HS-27A (cell line): ENCODE results near the gene SART1.

ENCODE experiments used
- DNase-seq: peaks from one replicate; pipeline ENCODE4 v3.0.0-alpha.2; 2012; ENCODE audit warnings: low read depth, missing footprints

Gene SART1, protein sequence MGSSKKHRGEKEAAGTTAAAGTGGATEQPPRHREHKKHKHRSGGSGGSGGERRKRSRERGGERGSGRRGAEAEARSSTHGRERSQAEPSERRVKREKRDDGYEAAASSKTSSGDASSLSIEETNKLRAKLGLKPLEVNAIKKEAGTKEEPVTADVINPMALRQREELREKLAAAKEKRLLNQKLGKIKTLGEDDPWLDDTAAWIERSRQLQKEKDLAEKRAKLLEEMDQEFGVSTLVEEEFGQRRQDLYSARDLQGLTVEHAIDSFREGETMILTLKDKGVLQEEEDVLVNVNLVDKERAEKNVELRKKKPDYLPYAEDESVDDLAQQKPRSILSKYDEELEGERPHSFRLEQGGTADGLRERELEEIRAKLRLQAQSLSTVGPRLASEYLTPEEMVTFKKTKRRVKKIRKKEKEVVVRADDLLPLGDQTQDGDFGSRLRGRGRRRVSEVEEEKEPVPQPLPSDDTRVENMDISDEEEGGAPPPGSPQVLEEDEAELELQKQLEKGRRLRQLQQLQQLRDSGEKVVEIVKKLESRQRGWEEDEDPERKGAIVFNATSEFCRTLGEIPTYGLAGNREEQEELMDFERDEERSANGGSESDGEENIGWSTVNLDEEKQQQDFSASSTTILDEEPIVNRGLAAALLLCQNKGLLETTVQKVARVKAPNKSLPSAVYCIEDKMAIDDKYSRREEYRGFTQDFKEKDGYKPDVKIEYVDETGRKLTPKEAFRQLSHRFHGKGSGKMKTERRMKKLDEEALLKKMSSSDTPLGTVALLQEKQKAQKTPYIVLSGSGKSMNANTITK

DNA sequence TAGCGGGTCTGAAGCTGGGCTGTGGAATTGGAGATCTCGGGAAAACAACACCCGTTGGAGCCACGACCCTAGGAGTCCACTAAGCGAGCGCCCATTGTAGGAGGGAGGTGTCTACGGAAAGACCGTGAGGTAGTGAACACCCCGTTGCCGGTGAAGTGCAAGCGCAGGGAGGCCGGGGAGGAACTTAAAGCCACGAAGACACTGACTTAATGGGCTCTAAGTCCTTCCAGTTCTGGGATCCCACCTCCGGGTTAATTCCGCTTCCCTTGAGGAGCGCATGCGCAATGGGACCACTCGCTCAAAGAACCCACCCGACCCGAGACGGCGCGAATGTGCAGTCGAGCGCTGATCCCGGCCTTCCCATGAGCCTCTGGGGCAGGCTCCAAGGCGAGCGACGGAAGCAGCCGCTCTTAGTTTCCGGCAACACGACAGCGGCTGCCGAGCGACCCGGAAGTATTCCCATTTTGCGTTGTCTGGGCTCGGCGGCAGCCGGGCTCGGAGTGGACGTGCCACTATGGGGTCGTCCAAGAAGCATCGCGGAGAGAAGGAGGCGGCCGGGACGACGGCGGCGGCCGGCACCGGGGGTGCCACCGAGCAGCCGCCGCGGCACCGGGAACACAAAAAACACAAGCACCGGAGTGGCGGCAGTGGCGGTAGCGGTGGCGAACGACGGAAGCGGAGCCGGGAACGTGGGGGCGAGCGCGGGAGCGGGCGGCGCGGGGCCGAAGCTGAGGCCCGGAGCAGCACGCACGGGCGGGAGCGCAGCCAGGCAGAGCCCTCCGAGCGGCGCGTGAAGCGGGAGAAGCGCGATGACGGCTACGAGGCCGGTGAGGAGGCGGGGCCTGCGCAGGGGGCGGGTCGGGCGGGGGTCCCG lies at the start of gene SART1:
Gene SART1, plus strand, starts transcription at position 468 of the 874 bp plus-strand sequence. Its CDS starts 47 bp downstream, at position 515.
- DNase-seq: peak; percentile 96

DNA sequence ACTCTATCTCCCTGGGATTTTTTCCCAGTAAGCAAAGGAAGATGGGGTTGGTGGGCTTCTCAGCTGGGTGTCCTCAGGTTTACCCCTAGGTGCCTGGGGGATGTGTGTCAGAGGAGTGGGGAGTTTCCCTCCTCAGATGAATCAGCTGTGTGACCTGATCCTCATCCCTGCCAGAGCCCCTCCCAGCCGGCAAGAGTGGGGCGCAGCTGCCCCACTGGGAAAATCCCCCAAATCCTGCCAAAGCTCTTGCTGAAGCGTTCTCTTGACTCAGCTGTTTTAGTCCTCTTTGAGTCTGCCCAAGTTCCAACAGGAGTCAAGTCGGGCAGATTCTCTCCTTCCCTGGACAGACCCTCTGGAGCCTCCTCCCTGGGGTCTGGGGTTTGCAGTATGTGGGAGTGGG lies 48.7 kb upstream of the SART1 start:
- no peak for DNase-seq

DNA sequence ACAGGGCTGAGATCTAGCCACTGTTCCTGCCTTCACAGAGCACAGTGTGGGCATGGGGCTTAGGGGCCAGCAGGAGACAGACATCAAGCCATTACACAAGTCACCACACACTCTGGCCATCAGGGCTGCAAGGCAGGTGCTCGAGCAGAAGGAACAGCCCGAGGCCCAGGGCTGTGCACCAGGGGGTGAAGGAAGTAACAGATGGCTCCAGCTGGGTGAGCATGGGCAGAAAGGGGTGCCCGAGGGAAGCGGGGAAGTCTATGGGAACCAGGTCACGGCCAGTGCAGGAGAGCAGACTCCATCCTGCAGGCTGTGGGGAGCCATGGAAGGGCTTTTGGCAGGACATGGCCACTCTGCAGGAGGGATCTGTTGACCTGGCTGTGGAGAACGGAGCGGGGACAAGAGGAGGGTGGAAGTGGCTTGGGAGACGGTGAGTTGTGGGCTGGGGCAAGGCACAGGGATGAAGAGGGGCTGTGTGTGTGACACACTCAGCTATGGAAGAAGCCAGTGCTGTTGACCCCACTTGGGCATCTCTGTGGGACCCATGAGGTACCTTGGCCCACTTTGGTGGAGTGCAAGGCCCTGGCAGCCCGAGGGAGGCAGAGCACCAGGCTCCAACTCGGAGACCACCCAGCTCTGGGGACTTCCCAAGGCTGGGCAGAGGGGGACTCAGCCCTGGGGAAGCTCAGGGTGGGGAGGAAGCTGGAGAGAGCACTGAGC lies 46.3 kb upstream of the SART1 start:
- DNase-seq: no peak

DNA sequence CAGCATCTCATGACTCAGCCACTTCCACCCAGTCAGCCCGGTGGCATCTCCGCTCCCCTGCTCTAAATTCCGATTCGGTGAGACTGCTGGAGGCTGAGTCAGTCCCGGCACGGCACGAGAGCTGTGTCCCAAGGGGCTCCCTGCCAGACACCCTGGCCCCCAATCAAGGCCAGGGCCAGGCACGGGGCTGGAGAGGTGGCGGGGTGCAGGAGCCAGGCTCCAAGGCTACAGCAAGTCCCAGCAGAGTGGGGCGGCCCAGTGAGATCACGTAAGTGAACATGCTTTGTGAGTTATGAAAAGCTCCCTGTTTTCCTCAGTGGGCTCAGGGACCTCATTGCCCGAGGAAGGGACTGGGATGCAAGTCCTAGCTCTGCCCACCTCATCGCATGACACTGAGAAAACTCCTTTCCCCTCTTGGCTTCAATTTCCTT lies 45.7 kb upstream of the SART1 start:
- peak; percentile 99 for DNase-seq

DNA sequence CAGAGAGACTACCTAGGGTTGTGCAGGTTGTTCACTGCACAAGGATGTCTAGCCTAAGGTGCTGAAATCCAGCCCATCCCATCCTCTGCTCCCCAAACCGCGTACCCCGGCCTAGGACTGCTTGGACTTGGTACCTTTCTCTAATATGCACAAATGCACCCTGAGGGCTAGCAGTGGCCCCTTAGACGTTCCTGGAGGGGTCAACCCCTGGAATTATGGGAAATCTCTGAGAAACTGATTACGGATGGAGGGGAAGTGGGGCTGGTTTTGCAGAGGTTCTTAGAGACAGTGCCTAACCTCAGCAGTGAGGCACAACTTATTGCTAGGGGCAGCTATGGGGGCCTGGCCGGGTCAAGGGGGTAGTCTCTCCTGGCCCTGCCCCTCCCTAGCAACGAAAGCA lies 45.1 kb upstream of the SART1 start:
- DNase-seq: no peak

DNA sequence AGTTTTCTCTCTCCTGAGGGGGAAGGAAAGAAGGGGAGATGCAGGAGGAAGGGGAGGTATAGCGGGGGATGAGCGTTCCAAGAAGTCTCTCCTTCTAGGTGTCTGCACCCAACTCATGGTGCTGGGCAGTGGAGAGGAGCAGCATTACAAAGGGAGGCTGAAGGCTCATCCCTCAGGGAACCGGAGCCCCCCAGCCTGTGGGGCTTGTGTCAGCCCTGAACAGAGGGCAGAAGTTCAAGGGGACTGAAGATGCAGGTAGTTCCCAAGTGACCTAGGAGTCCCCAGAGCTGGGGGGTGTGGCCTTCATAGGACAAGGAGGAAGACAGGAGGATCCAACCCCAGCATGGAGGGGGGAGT lies 44.5 kb upstream of the SART1 start:
- DNase-seq: no peak

DNA sequence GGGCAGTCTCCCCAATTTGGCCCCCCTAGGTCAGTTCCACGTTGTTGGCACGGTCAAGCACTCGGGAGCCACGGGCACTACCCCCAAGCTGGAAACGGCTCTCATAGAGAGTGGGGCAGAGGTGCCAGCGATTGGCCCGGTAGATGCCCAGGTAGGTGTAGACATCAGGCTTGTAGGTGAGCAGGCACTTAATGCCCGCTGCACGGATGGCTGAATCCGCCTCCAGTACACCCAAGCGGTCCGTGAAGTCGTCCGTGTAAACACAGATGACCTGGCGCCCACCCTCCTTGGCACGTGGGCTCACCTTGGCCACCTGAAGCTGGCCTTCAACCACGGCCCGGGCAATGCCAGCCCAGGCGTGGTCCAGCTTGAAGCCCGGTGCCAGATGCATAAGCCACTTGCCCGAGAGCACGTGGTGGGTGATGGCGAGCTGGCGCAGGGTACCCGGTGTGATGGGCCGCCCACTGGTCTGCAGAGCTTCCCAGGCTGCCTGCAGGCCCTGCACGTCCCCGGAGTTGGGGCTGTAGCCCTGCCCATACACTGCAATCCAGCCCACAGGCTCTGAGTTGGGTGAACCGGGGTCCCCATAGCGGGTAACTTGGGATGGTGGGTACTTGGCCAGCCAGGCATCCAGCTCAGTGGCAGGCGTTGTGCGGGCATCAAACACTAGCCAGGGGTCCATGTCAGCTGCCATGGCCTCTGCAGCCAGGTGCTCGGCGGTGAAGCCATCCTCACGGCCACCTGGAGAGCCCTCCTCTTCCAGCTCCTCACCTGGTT lies 43.9 kb upstream of the SART1 start:
- no peak for DNase-seq

DNA sequence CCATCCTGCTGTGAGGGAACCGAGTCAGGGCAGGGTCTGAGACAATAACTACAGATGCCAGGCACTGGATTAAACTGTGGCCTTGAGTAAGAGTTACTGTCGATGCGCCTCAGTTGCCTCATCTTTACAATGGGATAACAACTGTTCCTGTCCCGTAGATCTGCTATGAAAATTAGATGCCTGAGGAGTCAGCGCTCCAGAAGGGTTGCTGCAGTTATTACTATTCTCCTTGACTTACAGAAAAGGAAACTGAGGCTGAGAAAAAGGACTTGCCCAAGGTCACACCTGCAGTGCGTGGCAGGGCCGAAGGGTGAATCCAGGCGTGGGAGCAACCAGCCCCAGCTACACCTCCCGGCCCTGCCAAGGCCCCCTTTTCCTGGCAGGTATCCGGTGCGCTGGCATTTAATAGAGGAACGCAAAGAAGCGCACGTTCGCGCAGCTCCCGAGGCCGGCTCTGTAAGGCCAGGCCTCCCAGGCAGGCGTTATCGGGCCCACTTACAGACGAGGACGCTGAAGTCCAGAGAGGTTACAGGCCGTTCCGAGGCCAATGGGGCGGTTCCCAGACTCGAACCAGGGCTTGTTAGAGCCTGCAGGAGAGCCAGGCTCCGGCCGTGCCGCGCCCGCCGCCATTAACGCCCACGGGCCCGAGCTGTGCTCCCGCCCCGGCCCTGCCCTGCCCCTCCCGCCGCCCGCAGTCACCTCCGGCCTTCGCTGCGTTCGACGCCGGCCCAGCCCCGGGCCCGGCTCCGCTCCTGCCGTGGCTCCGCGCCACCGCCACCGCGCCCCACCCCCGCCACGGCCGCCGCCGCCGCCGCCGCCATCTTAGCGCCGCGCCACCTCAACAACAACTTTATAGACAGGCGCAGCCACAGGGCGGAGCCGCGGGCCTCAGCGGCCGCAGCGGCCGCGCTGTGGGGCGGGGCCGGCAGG lies 43.1 kb upstream of the SART1 start, which contains the start of gene C11orf68:
Gene C11orf68, minus strand, starts transcription at position 852 of the 930 bp plus-strand sequence. Its CDS starts 31 bp downstream, at position 821.
- DNase-seq: no peak

DNA sequence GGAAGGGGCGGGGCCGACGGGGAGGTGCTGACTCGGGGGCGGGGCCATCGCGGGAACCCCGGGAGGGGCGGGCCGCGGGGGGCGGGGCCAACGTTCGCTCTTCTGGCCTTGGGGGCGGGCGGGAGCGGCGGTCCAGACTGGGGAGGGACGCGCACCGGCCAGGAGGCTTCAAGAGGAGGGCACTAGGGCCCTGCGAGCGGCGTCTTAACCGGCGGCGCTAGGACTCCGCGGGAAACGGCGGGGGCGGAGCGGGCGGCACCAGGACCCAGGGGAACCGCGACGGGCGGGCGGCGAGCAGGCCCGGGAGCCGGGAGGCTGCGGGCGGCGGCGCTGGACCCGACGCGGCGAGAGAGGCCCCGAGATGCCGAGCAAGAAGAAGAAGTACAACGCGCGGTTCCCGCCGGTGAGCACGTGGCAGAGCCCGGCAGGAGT lies 42.4 kb upstream of the SART1 start, which contains the start of gene DRAP1:
Gene DRAP1, plus strand, starts transcription at position 286 of the 432 bp plus-strand sequence. Its CDS starts 76 bp downstream, at position 362.
- DNase-seq: peak; percentile 87

DNA sequence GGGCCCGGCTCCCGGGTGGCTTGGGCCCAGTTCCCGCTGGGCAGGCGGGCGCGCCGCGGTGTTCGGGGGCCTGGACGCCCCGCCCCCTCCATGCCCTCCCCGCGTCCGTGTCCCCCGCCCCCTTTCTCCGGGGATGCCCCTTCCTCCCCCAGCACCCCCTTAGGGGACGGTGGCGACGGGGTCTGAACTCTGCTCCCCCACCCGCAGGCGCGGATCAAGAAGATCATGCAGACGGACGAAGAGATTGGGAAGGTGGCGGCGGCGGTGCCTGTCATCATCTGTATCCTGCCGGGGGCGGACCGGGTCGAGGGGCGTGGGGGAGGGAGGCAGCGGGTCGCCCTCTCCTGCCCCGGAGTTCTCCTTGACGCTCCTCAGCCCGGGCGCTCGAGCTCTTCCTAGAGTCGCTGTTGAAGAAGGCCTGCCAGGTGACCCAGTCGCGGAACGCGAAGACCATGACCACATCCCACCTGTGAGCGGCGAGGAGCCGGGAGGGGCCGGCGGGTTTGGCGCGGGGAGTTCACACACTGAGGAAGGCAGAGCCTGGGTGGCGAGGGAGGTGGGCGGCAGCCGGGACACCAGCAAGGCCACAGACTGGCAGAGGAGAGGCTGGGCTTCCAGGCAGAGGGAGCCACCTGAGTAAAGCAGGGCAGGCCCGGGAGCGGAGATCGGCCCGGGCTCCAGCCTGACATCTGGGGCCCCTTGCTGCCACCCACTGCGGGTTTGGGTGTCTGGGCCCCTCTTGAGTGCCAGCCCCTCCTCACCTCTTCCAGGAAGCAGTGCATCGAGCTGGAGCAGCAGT lies 41.8 kb upstream of the SART1 start:
- no peak for DNase-seq

DNA sequence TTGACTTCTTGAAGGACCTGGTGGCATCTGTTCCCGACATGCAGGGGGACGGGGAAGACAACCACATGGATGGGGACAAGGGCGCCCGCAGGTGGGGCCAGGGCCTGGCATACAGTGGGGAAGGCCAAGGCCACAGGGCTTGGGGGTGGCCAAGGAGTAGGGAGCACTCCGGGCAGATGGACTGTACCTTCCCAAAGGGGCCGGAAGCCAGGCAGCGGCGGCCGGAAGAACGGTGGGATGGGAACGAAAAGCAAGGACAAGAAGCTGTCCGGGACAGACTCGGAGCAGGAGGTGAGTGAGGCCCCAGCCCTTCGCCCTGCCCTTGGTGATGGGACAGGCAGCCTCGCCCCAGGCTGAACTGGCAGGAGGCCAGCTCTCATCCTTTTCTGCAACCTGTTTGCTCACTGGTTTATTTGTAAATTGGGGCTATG lies 41.1 kb upstream of the SART1 start:
- no peak for DNase-seq

DNA sequence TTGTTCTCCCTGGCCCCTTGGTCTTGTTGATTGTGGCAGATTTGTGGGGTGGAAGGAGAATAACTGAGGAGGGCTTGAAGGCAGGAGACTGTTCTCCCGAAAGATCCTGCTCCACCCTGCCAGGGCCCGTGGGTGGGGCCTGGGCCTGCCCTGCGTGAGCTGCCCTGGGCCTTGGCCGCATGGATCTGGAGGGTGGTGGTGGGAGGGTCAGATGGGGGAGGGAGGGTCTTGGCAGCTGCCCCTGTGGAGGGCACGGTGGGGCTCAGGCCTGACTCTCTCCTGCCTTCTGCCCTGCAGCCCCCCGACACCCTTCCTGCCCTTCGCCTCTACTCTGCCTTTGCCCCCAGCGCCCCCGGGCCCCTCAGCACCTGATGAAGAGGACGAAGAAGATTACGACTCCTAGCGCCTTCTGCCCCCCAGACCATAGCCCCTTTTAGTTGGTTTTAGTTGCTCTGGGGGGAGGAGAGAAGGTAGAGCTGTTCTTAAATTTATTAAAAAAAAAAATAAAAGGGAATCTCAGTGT lies 40.4 kb upstream of the SART1 start:
- DNase-seq: no peak

DNA sequence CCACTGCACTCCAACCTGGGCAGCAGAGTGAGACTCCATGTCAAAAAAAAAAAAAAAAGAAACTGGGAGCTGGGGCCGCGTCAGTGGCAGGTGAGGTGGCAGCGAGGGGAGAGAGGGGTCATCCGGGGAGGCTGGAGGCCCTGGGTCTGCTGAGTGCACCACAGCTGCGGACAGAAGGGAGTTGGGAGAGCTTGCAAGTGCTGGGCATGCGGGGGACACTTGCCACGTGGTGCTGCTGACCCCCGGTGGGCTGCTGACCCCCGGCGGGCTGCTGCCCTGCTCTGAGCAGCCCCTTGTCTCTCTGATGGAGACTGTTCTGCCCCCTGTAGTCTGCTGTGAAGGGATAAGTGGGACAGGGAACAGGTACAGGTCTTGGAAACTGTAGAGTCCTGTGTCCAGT lies 39.7 kb upstream of the SART1 start:
- DNase-seq: no peak

DNA sequence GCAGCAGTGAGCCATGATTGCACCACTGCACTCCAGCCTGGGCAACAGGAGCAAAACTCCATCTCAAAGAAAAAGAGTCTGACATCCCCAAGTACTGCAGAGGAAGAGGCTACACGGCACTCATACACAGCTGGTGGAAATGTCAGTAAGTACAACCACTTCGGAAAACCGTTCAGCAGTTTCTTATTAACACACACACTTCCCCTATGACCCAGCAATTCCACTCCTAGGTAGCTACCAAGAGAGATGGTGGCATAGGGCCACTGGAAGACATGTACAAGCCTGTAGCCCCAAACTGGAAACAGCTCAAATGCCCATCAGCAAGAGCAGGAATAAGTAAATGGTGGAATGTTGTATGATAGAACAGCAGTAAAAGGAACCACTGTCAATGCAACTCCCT lies 39.0 kb upstream of the SART1 start:
- no peak for DNase-seq

DNA sequence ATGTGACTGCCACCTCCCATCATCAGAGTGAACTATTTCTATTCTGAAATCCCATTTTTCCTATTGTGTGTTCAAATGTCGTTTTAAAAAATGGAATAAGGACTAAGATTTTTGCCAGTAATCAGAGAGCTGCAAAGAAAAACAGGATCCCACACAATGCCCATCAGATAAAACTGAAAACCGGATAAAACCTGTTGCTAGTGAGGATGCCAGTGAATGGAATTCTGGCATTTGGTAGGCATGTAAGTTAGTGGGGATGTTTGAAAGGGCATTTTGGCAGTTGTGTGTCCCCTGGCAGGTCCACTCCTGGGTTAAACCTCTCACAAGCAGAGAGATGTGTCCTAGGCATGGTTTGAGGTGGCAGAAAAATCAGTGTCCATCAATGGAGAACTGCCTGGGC lies 36.1 kb upstream of the SART1 start:
- DNase-seq: no peak

DNA sequence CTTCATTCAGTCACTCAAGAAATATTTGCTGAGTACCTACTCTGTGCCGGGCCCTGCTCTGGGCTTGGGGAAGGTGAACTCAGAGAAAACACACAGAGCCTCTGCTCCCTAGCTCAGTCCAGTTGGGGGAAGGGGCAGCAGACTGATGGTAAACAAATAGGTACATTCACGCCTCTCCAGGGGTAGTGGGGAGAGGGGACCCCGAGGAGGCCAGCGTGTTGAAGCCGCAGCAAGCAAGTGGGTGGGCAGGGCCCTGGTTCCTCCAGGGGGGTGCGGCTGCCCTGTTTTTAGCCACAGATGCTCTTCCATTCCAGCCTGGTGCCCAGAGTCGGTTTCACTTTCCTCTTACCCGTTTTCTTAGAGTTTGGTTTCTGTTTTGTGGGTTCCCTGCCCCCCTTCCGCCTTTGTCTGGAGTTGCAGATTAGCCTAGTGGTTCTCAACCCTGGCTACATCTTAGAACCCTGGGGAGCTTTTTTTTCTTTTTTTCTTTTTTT lies 33.6 kb upstream of the SART1 start:
- DNase-seq: no peak

DNA sequence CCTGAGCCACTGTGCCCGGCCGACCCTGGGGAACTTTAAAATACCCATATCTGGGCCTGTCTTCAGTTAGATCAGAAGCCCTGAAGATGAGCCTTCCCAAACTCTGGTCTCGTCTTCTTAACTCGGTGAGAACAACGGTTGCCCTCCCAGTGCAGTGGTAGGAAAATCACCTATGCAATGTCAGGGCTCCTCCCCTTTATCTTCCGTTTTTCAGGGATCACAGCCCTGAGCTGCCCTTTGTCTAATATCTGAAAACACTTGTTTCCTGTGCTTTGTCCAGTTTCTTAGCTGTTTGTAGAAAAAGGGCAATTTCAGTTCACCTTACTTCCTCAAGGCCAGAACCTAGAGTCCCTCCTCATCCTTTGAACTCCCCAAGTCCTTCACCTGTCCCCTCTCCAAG lies 32.9 kb upstream of the SART1 start:
- no peak for DNase-seq
